WTC11 (cell line): ENCODE data around the gene CANX. TPM values are rescaled to one million over a fixed set of nuclear protein-coding genes. Genes with fewer than 3 reads are reported as not detected.
"Not testable (repeated sequence)": the region's sequence is repeated elsewhere in the genome, so short reads cannot be mapped to it uniquely, and the experiment has no call there.

Experiments
- ATAC-seq: fragments of 200-7000 bp; cut with Tn5 transposase; 2 replicates; pipeline ENCODE4 v1.10.0; 2021; ENCODE audit warnings: mild to moderate bottlenecking, moderate library complexity
- CTCF ChIA-PET: fragments of 300-600 bp; sonication (Branson Sonifier 250); formaldehyde crosslinking; loops from one replicate; lab custom pipeline; 2021; ENCODE audit warnings: antibody characterized with exemption; lab: Charles Lee
- POLR2A ChIA-PET: fragments of 350-600 bp; sonication (Branson Sonifier 250); formaldehyde crosslinking; loops from one replicate; lab custom pipeline; 2021; ENCODE audit warnings: antibody characterized with exemption; lab: Charles Lee
- DNase-seq: peaks from one replicate; pipeline ENCODE4 v3.0.0; 2021; ENCODE audit warnings: low spot score
- H3K27ac Mint-ChIP-seq: 2 replicates; pipeline ENCODE4 v1.8.0; 2021; ENCODE audit warnings: mixed read lengths
- H3K27me3 Mint-ChIP-seq: 2 replicates; pipeline ENCODE4 v1.8.0; 2021; ENCODE audit warnings: low read depth, mild to moderate bottlenecking, moderate library complexity, mixed read lengths
- H3K36me3 Mint-ChIP-seq: 2 replicates; pipeline ENCODE4 v1.8.0; 2021; ENCODE audit warnings: mixed read lengths
- H3K4me1 Mint-ChIP-seq: 2 replicates; pipeline ENCODE4 v1.8.0; 2022; ENCODE audit warnings: mixed read lengths
- H3K4me3 Mint-ChIP-seq: 2 replicates; pipeline ENCODE4 v1.8.0; 2021; ENCODE audit warnings: mild to moderate bottlenecking, moderate library complexity, mixed read lengths
- H3K9me3 Mint-ChIP-seq: 2 replicates; pipeline ENCODE4 v1.8.0; 2021; ENCODE audit warnings: mixed read lengths
- ESRRA ChIP-seq: sonication (generic); formaldehyde crosslinking; IDR thresholded peaks from 2 replicates; pipeline ENCODE4 v1.8.1; 2022; ENCODE audit warnings: mild to moderate bottlenecking, missing genetic modification reagents, borderline replicate concordance
- GTF2I ChIP-seq: fragments of 250-450 bp; sonication (Bioruptor Pico); conservative IDR thresholded peaks from 2 replicates; pipeline ENCODE4 v1.4.0; 2021; ENCODE audit warnings: mild to moderate bottlenecking
- MYBL2 ChIP-seq: sonication (generic); formaldehyde crosslinking; IDR thresholded peaks from 2 replicates; pipeline ENCODE4 v1.8.1; 2023; ENCODE audit warnings: mild to moderate bottlenecking, moderate library complexity, missing genetic modification reagents
- NFATC4 ChIP-seq: fragments of 250-450 bp; sonication (Bioruptor Pico); IDR thresholded peaks from 2 replicates; pipeline ENCODE4 v1.9.0; 2021; ENCODE audit warnings: mild to moderate bottlenecking
- NR3C1 ChIP-seq: sonication (generic); formaldehyde crosslinking; conservative IDR thresholded peaks from 2 replicates; pipeline ENCODE4 v1.8.1; 2023; ENCODE audit warnings: low read depth, mild to moderate bottlenecking, missing genetic modification reagents
- PRRX2 ChIP-seq: fragments of 250-450 bp; sonication (Bioruptor Pico); IDR thresholded peaks from 2 replicates; pipeline ENCODE4 v1.8.0; 2021; ENCODE audit warnings: mild to moderate bottlenecking
- TCF7 ChIP-seq: sonication (generic); formaldehyde crosslinking; IDR thresholded peaks from 2 replicates; pipeline ENCODE4 v1.8.0; 2022; ENCODE audit warnings: mild to moderate bottlenecking, low read depth, missing genetic modification reagents, moderate library complexity
- ZBTB21 ChIP-seq: sonication (generic); formaldehyde crosslinking; IDR thresholded peaks from 2 replicates; pipeline ENCODE4 v1.8.1; 2023; ENCODE audit warnings: mild to moderate bottlenecking, missing genetic modification reagents, borderline replicate concordance
- ZNF121 ChIP-seq: sonication (generic); formaldehyde crosslinking; IDR thresholded peaks from 2 replicates; pipeline ENCODE4 v1.8.0; 2023; ENCODE audit warnings: missing genetic modification reagents
- ZNF138 ChIP-seq: sonication (generic); formaldehyde crosslinking; conservative IDR thresholded peaks from 2 replicates; pipeline ENCODE4 v1.8.1; 2022; ENCODE audit warnings: mild to moderate bottlenecking, moderate library complexity, missing genetic modification reagents
- total RNA-seq: library from RNA; stranded (reverse); gene quantifications from 3 replicates; pipeline ENCODE4 v1.2.3, GENCODE V29; 2021
- TF ChIP-seq, protein P1 (sequence below): sonication (generic); formaldehyde crosslinking; IDR thresholded peaks from 2 replicates; pipeline ENCODE4 v1.8.1; 2023; ENCODE audit warnings: mild to moderate bottlenecking, missing genetic modification reagents, borderline replicate concordance
- TF ChIP-seq, protein P2 (sequence below): sonication (generic); formaldehyde crosslinking; IDR thresholded peaks from 2 replicates; pipeline ENCODE4 v1.8.0; 2022; ENCODE audit warnings: mild to moderate bottlenecking, missing genetic modification reagents
- TF ChIP-seq, protein P3 (sequence below): fragments of 250-450 bp; sonication (Bioruptor Pico); IDR thresholded peaks from 2 replicates; pipeline ENCODE4 v2.1.2; 2022; ENCODE audit warnings: mild to moderate bottlenecking, moderate library complexity

The CANX gene
- total RNA-seq, 1 experiment from 2014 or later, result 611 TPM

DNA sequence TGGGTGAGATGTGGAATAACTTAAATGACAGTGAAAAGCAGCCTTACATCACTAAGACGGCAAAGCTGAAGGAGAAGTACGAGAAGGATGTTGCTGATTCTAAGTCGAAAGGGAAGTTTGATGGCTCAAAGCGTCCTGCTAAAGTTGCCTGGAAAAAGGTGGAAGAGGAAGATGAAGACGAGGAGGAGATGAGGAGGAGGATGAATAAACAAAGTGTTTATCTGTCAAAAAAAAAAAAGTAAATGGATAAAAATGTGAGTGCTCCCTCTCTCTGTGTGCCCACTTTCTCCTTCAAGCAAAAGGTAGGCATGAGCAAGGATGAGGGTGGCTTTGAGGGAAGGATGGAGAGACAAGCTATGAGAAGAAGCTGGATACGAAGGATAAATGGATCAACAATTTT is 4.2 kb upstream of the CANX start (continued):
- TF ChIP-seq, protein P1, sequence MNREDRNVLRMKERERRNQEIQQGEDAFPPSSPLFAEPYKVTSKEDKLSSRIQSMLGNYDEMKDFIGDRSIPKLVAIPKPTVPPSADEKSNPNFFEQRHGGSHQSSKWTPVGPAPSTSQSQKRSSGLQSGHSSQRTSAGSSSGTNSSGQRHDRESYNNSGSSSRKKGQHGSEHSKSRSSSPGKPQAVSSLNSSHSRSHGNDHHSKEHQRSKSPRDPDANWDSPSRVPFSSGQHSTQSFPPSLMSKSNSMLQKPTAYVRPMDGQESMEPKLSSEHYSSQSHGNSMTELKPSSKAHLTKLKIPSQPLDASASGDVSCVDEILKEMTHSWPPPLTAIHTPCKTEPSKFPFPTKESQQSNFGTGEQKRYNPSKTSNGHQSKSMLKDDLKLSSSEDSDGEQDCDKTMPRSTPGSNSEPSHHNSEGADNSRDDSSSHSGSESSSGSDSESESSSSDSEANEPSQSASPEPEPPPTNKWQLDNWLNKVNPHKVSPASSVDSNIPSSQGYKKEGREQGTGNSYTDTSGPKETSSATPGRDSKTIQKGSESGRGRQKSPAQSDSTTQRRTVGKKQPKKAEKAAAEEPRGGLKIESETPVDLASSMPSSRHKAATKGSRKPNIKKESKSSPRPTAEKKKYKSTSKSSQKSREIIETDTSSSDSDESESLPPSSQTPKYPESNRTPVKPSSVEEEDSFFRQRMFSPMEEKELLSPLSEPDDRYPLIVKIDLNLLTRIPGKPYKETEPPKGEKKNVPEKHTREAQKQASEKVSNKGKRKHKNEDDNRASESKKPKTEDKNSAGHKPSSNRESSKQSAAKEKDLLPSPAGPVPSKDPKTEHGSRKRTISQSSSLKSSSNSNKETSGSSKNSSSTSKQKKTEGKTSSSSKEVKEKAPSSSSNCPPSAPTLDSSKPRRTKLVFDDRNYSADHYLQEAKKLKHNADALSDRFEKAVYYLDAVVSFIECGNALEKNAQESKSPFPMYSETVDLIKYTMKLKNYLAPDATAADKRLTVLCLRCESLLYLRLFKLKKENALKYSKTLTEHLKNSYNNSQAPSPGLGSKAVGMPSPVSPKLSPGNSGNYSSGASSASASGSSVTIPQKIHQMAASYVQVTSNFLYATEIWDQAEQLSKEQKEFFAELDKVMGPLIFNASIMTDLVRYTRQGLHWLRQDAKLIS (CRISPR knock-in tag), result no peak
- TF ChIP-seq NFATC4 (CRISPR knock-in tag) (no peak), NR3C1 (CRISPR knock-in tag) (no peak), GTF2I (CRISPR knock-in tag) (no peak), MYBL2 (no peak), TCF7 (CRISPR knock-in tag) (no peak), ZNF138 (no peak), ZBTB21 (no peak)
- TF ChIP-seq, protein P2, sequence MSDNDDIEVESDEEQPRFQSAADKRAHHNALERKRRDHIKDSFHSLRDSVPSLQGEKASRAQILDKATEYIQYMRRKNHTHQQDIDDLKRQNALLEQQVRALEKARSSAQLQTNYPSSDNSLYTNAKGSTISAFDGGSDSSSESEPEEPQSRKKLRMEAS (CRISPR knock-in tag), result no peak
- TF ChIP-seq, all 79 proteins: peak for 0

DNA sequence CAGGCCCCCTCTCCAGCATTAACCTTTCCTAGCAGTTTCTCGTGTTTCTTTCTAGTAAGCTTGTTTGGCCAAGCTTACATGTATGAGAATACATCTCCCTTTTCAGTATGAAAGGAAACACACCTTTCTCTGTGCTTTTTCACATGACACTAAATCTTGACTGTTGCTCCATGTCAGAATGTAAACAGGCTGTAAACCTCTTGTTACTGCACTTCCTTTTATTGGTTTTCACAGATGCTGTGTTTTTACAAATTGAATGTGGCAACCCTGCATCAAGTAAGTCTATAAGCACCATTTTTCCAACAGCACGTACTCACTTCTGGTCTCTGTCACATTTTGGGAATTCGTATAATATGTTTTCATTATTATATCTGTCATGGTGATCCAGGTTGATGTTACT is 2.2 kb upstream of the CANX start:
- ChIA-PET CTCF (interaction anchor here (1.0 kb wide), 1 partner anchor 18 kb away, joined by 3 read pairs; no protein-coding TSS in a partner anchor), POLR2A (interaction anchor here (2.4 kb wide), 1 partner anchor 73 kb away, joined by 10 read pairs; the partner anchor contains the start of gene HNRNPH1)
- Mint-ChIP-seq H3K9me3 (no peaks in the 10 kb centered on the region), H3K27me3 (no peaks in the 10 kb centered on the region; the same call in 1 of the 2 replicates), H3K4me3 (no peak overlapping the region), H3K36me3 (peaks cover 9% of the 10 kb centered on the region; the same call in 1 of the 2 replicates)
- no peak for ATAC-seq
- DNase-seq, result no peak
- TF ChIP-seq, protein P3, sequence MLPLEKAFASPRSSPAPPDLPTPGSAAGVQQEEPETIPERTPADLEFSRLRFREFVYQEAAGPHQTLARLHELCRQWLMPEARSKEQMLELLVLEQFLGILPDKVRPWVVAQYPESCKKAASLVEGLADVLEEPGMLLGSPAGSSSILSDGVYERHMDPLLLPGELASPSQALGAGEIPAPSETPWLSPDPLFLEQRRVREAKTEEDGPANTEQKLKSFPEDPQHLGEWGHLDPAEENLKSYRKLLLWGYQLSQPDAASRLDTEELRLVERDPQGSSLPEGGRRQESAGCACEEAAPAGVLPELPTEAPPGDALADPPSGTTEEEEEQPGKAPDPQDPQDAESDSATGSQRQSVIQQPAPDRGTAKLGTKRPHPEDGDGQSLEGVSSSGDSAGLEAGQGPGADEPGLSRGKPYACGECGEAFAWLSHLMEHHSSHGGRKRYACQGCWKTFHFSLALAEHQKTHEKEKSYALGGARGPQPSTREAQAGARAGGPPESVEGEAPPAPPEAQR (CRISPR knock-in tag), result no peak
- no peak for TF ChIP-seq PRRX2 (CRISPR knock-in tag)
- TF ChIP-seq, all 79 proteins: peak for 0
- Mint-ChIP-seq H3K4me1 (peaks cover 21% of the 10 kb centered on the region), H3K27ac (peak overlapping the region; percentile 69)

DNA sequence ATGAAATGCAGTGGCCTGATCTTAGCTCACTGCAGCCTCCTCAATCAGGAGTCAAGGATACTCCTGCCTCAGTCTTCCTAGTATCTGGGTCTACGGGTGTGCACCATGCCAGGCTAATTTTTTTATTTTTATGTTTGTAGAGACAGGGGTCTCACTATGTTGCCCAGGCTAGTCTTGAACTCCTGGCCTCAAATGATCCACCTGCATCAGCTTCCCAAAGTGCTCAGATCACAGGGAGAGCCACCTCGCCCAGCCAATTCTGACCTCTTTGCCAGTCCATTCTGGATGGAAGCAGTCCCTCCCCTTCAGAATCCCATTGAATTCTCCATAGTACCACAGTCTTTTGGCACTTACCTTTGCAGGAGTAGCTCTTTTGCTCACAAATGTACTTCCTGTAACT is 1.7 kb upstream of the CANX start:
- ChIA-PET POLR2A (interaction anchor here (0.6 to 2.4 kb wide), 2 partner anchors 13 to 74 kb away, joined by 7 to 10 read pairs; partner anchors contain the start of gene HNRNPH1), CTCF (interaction anchor here (1.0 kb wide), 1 partner anchor 19 kb away, joined by 3 read pairs; no protein-coding TSS in a partner anchor)
- TF ChIP-seq ZNF121 (peak; percentile 86), ESRRA (no peak)
- H3K36me3 Mint-ChIP-seq, result peaks cover 11% of the 10 kb centered on the region
- H3K27me3 Mint-ChIP-seq, result no peaks in the 10 kb centered on the region; the same call in 1 of the 2 replicates
- peak overlapping the region; percentile 97 for H3K4me3 Mint-ChIP-seq
- peaks cover 22% of the 10 kb centered on the region for H3K4me1 Mint-ChIP-seq
- DNase-seq (no peak), ATAC-seq (no peak)
- H3K27ac Mint-ChIP-seq, result peak overlapping the region; percentile 19; the same call in 1 of the 2 replicates
- H3K9me3 Mint-ChIP-seq, result no peaks in the 10 kb centered on the region

DNA sequence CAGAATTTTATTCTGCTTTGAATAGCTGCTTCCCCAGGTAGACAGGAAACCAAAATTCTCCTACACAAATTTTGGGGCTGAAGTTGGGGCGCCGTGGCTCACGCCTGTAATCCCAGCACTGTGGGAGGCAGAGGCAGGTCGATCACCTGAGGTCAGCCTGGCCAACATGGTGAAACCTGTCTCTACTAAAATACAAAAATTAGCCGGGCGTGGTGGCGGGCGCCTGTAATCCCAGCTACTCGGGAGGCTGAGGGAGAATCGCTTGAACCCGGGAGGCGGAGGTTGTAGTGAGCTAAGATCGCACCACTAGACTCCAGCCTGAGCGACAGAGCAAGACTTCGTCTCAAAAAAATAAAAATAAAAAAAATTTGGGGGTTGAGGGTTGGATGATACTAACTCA is 1.2 kb upstream of the CANX start:
- H3K27me3 Mint-ChIP-seq, CTCF ChIA-PET, H3K9me3 Mint-ChIP-seq, ATAC-seq, DNase-seq: not testable (repeated sequence)
- POLR2A ChIA-PET, result interaction anchor here (0.6 to 2.4 kb wide), 2 partner anchors 13 to 74 kb away, joined by 7 to 10 read pairs; partner anchors contain the start of gene HNRNPH1
- peaks cover 26% of the 10 kb centered on the region for H3K4me1 Mint-ChIP-seq
- H3K4me3 Mint-ChIP-seq, result peak overlapping the region; percentile 97
- peak overlapping the region; percentile 19; the same call in 1 of the 2 replicates for H3K27ac Mint-ChIP-seq
- H3K36me3 Mint-ChIP-seq, result peaks cover 15% of the 10 kb centered on the region
